ENCODE data around the gene GNPTAB. TPM values are rescaled to one million over a fixed set of nuclear protein-coding genes. Genes with fewer than 3 reads are reported as not detected.

Gene GNPTAB
- total and polyA plus RNA-seq, 2 donors (not counting 1 experiment from before 2014, with no cell fraction given), result 10.4 to 79.4 TPM

DNA sequence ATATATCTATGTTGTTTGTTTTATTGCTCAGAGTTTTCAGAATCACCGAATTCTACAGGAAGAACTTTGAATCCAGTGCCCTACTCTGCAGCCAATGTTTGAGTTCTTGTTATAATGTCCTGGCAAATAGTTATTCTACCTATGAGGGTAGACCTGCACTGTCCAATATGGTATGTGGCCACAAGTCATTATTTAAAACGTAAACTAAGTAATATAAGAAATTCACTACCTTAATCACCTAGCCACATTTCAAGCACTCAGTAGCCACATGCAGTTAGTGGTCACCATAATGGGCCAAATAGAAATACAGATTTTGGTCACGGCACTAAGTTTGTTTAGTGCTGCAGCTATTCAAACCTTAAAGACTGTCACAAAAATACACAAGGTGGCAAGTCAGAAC is 26.4 kb downstream of the GNPTAB start:
- no peak overlapping the region for H3K4me3 Mint-ChIP-seq
- CTCF ChIA-PET, result interaction anchor here (3.2 kb wide), 1 partner anchor 31 kb away, joined by 8 read pairs; no protein-coding TSS in a partner anchor

DNA sequence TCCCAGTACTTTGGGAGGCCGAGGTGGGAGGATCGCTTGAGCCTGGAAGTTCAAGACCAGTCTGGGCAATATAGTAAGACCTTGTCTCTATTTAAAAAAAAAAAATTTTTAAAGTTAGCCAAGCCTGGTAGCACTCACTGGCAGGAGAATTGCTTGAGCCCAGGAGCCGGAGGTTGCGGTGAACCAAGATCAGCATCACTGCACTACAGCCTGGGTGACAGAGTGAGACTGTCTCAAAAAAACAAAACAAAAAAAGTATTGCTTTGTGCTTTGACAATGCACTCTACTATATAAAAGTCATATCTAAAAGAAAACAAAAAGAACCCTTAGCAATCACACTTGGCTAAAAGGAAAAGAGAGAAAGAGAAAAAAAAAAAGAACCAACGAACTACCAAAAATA is 26.8 kb downstream of the GNPTAB start:
- Histone ChIP-seq H3K36me3 (replicated peaks in 1 of 2; ENCODE audit: control extremely low read depth in 1 of 2, control insufficient read depth in 1 of 2, extremely low read depth in 1 of 2, insufficient read depth in 2 of 2, low read length in 1 of 2) (no peaks in the 10 kb centered on the region), H4K20me1 (ENCODE audit: control insufficient read depth, insufficient read depth, low read length, poor library complexity, severe bottlenecking) (peaks cover 10% of the 10 kb centered on the region), H3K27ac (ENCODE audit: low read length in 2 of 2) (no peak overlapping the region), H3K79me2 (ENCODE audit: control insufficient read depth, insufficient read depth, low read length) (peaks cover 66% of the 10 kb centered on the region), H3K4me1 (ENCODE audit: control insufficient read depth in 2 of 2, insufficient read depth in 2 of 2, low read length in 2 of 2) (peaks cover 0 to 4% of the 10 kb centered on the region in 2 donors), H3K9me3 (ENCODE audit: control extremely low read depth in 1 of 3, control insufficient read depth in 2 of 3, insufficient read depth in 1 of 3, low read length in 2 of 3) (no peaks in the 10 kb centered on the region), H3K4me3 (ENCODE audit: control extremely low read depth in 1 of 5, extremely low read depth in 1 of 5, insufficient read depth in 1 of 5, low read depth in 2 of 5, low read length in 4 of 5) (no peak overlapping the region), H2AFZ (ENCODE audit: insufficient read depth, low read depth, low read length, poor library complexity, severe bottlenecking) (no peak overlapping the region), H3K4me2 (replicated peaks; ENCODE audit: low read depth, low read length, poor library complexity, severe bottlenecking) (no peak overlapping the region), H3K27me3 (replicated peaks in 1 of 4; ENCODE audit: control extremely low read depth in 1 of 4, control insufficient read depth in 3 of 4, insufficient read depth in 4 of 4, low read length in 3 of 4) (no peaks in the 10 kb centered on the region), H3K9ac (ENCODE audit: low read length) (no peak overlapping the region)
- CTCF ChIA-PET, result interaction anchor here (3.2 kb wide), 1 partner anchor 31 kb away, joined by 8 read pairs; no protein-coding TSS in a partner anchor
- Mint-ChIP-seq H3K27me3 (no peaks in the 10 kb centered on the region), H3K4me1 (peaks cover 25% of the 10 kb centered on the region), H3K27ac (no peak overlapping the region), H3K4me3 (no peak overlapping the region), H3K9me3 (ENCODE audit: insufficient read depth) (no peaks in the 10 kb centered on the region)
- TF ChIP-seq, protein P1, sequence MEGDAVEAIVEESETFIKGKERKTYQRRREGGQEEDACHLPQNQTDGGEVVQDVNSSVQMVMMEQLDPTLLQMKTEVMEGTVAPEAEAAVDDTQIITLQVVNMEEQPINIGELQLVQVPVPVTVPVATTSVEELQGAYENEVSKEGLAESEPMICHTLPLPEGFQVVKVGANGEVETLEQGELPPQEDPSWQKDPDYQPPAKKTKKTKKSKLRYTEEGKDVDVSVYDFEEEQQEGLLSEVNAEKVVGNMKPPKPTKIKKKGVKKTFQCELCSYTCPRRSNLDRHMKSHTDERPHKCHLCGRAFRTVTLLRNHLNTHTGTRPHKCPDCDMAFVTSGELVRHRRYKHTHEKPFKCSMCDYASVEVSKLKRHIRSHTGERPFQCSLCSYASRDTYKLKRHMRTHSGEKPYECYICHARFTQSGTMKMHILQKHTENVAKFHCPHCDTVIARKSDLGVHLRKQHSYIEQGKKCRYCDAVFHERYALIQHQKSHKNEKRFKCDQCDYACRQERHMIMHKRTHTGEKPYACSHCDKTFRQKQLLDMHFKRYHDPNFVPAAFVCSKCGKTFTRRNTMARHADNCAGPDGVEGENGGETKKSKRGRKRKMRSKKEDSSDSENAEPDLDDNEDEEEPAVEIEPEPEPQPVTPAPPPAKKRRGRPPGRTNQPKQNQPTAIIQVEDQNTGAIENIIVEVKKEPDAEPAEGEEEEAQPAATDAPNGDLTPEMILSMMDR (IDR thresholded peaks at IDR 0.05), result no peak
- no peak for TF ChIP-seq EZH2 (IDR thresholded peaks at IDR 0.05; ENCODE audit: borderline replicate concordance, insufficient read depth, low read depth, low read length, poor library complexity, severe bottlenecking)
- intact Hi-C loops (cut with micrococcal nuclease), result no loop called here
- ATAC-seq (ENCODE audit: low read depth), result no peak
- POLR2A ChIA-PET, result no interaction called here
- WGBS (ENCODE audit: insufficient coverage), result 100% methylated on average over 1 of the region's 5 CpGs
- DNase-seq, result no peak

More for the DNA sequence above, 26.4 kb downstream of the GNPTAB start:
- POLR2A ChIA-PET, result no interaction called here
- Histone ChIP-seq H3K9ac (ENCODE audit: low read length) (no peak overlapping the region), H3K79me2 (ENCODE audit: control insufficient read depth, insufficient read depth, low read length) (peaks cover 66% of the 10 kb centered on the region), H2AFZ (ENCODE audit: insufficient read depth, low read depth, low read length, poor library complexity, severe bottlenecking) (no peak overlapping the region), H3K4me3 (ENCODE audit: control extremely low read depth in 1 of 5, extremely low read depth in 1 of 5, insufficient read depth in 1 of 5, low read depth in 2 of 5, low read length in 4 of 5) (no peak overlapping the region), H3K36me3 (replicated peaks in 1 of 2; ENCODE audit: control extremely low read depth in 1 of 2, control insufficient read depth in 1 of 2, extremely low read depth in 1 of 2, insufficient read depth in 2 of 2, low read length in 1 of 2) (no peaks in the 10 kb centered on the region), H3K4me2 (replicated peaks; ENCODE audit: low read depth, low read length, poor library complexity, severe bottlenecking) (no peak overlapping the region), H3K9me3 (ENCODE audit: control extremely low read depth in 1 of 3, control insufficient read depth in 2 of 3, insufficient read depth in 1 of 3, low read length in 2 of 3) (no peaks in the 10 kb centered on the region), H3K4me1 (ENCODE audit: control insufficient read depth in 2 of 2, insufficient read depth in 2 of 2, low read length in 2 of 2) (peaks cover 0 to 4% of the 10 kb centered on the region in 2 donors), H4K20me1 (ENCODE audit: control insufficient read depth, insufficient read depth, low read length, poor library complexity, severe bottlenecking) (peaks cover 10% of the 10 kb centered on the region), H3K27me3 (replicated peaks in 1 of 4; ENCODE audit: control extremely low read depth in 1 of 4, control insufficient read depth in 3 of 4, insufficient read depth in 4 of 4, low read length in 3 of 4) (no peaks in the 10 kb centered on the region), H3K27ac (ENCODE audit: low read length in 2 of 2) (no peak overlapping the region)
- intact Hi-C loops (cut with micrococcal nuclease), result no loop called here
- no peak for ATAC-seq (ENCODE audit: low read depth)
- TF ChIP-seq, protein P1 (IDR thresholded peaks at IDR 0.05), result no peak
- TF ChIP-seq EZH2 (IDR thresholded peaks at IDR 0.05; ENCODE audit: borderline replicate concordance, insufficient read depth, low read depth, low read length, poor library complexity, severe bottlenecking), result no peak
- no peaks in the 10 kb centered on the region for H3K9me3 Mint-ChIP-seq (ENCODE audit: insufficient read depth)
- 100% methylated on average over 1 of the region's 3 CpGs for WGBS (ENCODE audit: insufficient coverage)
- no peaks in the 10 kb centered on the region for H3K27me3 Mint-ChIP-seq
- no peak for DNase-seq
- peaks cover 21% of the 10 kb centered on the region for H3K4me1 Mint-ChIP-seq
- no peak overlapping the region for H3K27ac Mint-ChIP-seq
